ENCODE measurements around the gene SEC23IP.

The SEC23IP gene

DNA sequence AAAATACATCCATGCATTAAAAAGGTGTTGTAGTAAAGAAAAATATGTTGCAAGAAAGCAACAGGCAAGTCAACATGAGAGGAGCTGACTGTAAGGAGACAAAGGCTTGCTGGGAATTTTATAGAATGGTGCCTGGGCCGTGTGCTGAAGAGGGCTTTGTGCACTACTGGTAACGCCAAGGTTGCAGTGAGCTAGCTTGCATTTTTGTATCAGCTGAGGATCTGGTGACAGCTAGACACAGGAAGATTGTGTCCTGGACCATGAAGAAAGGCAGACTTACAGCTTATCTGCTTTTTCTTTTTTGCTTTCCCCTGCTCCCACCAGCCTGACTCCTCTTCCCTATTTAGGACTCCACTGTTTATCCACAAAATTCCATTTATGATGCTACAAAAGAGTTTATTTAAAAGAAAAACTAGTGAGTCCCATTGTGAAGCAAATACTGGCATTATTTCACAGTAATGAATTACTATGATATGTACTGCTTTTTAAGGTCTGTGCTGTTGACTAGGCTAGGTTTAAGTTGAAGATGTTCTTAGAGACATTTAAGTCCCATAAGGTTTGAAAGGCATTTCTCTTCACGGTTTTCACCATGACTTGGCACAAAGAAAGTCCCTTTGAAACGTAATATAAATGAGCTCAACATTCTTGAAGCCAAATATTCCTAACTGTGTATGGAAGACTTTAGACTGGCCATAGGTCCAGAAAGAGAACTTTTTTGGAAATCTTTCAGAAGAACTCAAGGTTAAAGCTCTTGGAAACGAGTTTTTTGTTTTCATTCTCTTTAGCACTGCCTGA is 88.6 kb downstream of the SEC23IP start:
- H3K27ac Mint-ChIP-seq: no peak overlapping the region
- DNase-seq: no peak
- peaks cover 11% of the 10 kb centered on the region for H3K27me3 Mint-ChIP-seq (ENCODE audit: low read depth, poor library complexity)
- no peaks in the 10 kb centered on the region for H3K36me3 Mint-ChIP-seq (ENCODE audit: low read depth)
- H3K4me1 Mint-ChIP-seq: no peaks in the 10 kb centered on the region
- TF ChIP-seq, protein P1, sequence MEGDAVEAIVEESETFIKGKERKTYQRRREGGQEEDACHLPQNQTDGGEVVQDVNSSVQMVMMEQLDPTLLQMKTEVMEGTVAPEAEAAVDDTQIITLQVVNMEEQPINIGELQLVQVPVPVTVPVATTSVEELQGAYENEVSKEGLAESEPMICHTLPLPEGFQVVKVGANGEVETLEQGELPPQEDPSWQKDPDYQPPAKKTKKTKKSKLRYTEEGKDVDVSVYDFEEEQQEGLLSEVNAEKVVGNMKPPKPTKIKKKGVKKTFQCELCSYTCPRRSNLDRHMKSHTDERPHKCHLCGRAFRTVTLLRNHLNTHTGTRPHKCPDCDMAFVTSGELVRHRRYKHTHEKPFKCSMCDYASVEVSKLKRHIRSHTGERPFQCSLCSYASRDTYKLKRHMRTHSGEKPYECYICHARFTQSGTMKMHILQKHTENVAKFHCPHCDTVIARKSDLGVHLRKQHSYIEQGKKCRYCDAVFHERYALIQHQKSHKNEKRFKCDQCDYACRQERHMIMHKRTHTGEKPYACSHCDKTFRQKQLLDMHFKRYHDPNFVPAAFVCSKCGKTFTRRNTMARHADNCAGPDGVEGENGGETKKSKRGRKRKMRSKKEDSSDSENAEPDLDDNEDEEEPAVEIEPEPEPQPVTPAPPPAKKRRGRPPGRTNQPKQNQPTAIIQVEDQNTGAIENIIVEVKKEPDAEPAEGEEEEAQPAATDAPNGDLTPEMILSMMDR (IDR thresholded peaks at IDR 0.05): no peak
- no peak overlapping the region for H3K4me3 Mint-ChIP-seq
- peaks cover 14% of the 10 kb centered on the region for H3K9me3 Mint-ChIP-seq

DNA sequence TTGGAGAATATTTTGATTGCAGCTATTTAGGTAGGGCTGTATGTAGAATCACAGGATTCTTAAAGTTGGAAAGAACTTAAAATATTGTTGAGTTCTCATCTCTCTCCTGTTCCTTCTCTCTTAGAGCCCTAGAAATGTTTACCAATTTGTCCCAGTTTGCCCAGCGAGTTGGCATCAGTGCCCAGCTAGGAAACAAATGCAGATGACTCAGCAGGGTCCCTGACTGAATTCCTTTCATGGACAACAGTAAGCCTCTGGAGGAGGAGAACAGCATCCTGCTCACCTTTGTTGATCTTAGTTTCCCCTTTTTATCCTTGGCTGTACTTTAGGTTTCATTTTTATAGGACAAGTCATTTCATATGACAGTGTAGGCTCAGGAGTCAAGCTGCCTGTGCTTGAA is 89.3 kb downstream of the SEC23IP start:
- no peak for DNase-seq
- H3K27ac Mint-ChIP-seq: no peak overlapping the region
- H3K36me3 Mint-ChIP-seq (ENCODE audit: low read depth): no peaks in the 10 kb centered on the region

GRCh38 chr10:119988333-119988732 is 95.8 kb downstream of the SEC23IP start:
- Mint-ChIP-seq H3K4me3 (no peak overlapping the region), H3K36me3 (ENCODE audit: low read depth) (no peaks in the 10 kb centered on the region)

More for the DNA sequence above, 89.3 kb downstream of the SEC23IP start:
- Mint-ChIP-seq H3K4me3 (no peak overlapping the region), H3K4me1 (no peaks in the 10 kb centered on the region), H3K9me3 (peaks cover 18% of the 10 kb centered on the region), H3K27me3 (ENCODE audit: low read depth, poor library complexity) (peaks cover 11% of the 10 kb centered on the region)
- TF ChIP-seq, protein P1 (IDR thresholded peaks at IDR 0.05): no peak

GRCh38 chr10:119989966-119990365 is 97.4 kb downstream of the SEC23IP start:
- Mint-ChIP-seq H3K9me3 (peaks cover 14% of the 10 kb centered on the region), H3K36me3 (ENCODE audit: low read depth) (no peaks in the 10 kb centered on the region), H3K27ac (no peak overlapping the region), H3K4me3 (no peak overlapping the region), H3K27me3 (ENCODE audit: low read depth, poor library complexity) (peaks cover 8% of the 10 kb centered on the region), H3K4me1 (peaks cover 6% of the 10 kb centered on the region)
- TF ChIP-seq, protein P1 (IDR thresholded peaks at IDR 0.05): no peak
- no peak for DNase-seq

More at GRCh38 chr10:119988333-119988732, 95.8 kb downstream of the SEC23IP start:
- Mint-ChIP-seq H3K27ac (no peak overlapping the region), H3K27me3 (ENCODE audit: low read depth, poor library complexity) (peaks cover 8% of the 10 kb centered on the region), H3K9me3 (peaks cover 18% of the 10 kb centered on the region), H3K4me1 (peaks cover 6% of the 10 kb centered on the region)
- DNase-seq: no peak
- TF ChIP-seq, protein P1 (IDR thresholded peaks at IDR 0.05): no peak

- Mint-ChIP-seq H3K27me3 (ENCODE audit: low read depth, poor library complexity) (peaks cover 8% of the 10 kb centered on the region), H3K9me3 (peaks cover 22% of the 10 kb centered on the region), H3K36me3 (ENCODE audit: low read depth) (no peaks in the 10 kb centered on the region), H3K4me3 (no peak overlapping the region), H3K27ac (no peak overlapping the region), H3K4me1 (peaks cover 6% of the 10 kb centered on the region)
- TF ChIP-seq, protein P1 (IDR thresholded peaks at IDR 0.05): no peak
- DNase-seq: no peak
Observed at GRCh38 chr10:119991066-119991465, 98.5 kb downstream of the SEC23IP start.

DNA sequence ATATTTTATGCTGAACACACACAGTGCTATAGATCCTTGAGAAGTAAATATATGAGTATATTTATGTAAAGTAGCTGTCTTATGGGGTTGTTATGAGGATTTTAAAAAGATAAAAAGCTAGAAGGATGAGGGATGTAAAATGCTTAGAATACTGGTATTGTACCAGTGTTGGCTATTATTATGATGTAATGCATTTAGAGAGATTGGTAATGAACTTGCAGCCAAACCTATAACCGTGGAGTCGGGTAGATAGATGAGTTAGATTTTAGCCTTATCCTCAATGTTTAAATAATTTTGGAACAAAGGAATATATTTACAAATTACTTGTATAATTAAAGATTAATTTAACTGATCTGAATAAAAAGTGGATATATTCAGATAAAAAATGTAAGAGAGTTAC is 99.3 kb downstream of the SEC23IP start:
- peaks cover 4% of the 10 kb centered on the region for H3K36me3 Mint-ChIP-seq (ENCODE audit: low read depth)
- H3K4me1 Mint-ChIP-seq: peaks cover 6% of the 10 kb centered on the region
- no peak overlapping the region for H3K27ac Mint-ChIP-seq
- TF ChIP-seq, protein P1 (IDR thresholded peaks at IDR 0.05): no peak
- H3K4me3 Mint-ChIP-seq: no peak overlapping the region
- H3K27me3 Mint-ChIP-seq (ENCODE audit: low read depth, poor library complexity): peaks cover 9% of the 10 kb centered on the region
- peaks cover 25% of the 10 kb centered on the region for H3K9me3 Mint-ChIP-seq
- no peak for DNase-seq

Data from nephron progenitor cell (in vitro differentiated cells).